Stimulated activated CD8-positive, alpha-beta memory T cell treated with anti-CD3 and anti-CD28 coated beads, Interleukin-4, amount 100 ng/mL, for 1 hour (primary cell): ENCODE data around the gene SRRD.
A peak's percentile ranks its signal among the peaks of the same experiment; 100 is the strongest.
"Not testable (repeated sequence)": the region's sequence is repeated elsewhere in the genome, so short reads cannot be mapped to it uniquely, and the experiment has no call there.

Experiments used
- DNase-seq, 2 donors: peaks; one replicate each; pipeline ENCODE4 v3.0.0-alpha.2; 2020; ENCODE audit warnings: low read depth in 2 of 2, low spot score in 1 of 2

The SRRD gene

GRCh38 chr22:26483439-26484359 lies at the start of gene SRRD, which contains the start of gene HPS4:
Gene SRRD, plus strand, starts transcription at chr22:26483877. Its CDS starts 14 bp downstream, at chr22:26483891.
Gene HPS4, minus strand, starts transcription at chr22:26483783. Its CDS starts 2,021 bp downstream, at chr22:26481762.
- peak; percentile 85 to 88 for DNase-seq

- no peak for DNase-seq
Measured at GRCh38 chr22:26435327-26436093, 48.2 kb upstream of the SRRD start.

DNA sequence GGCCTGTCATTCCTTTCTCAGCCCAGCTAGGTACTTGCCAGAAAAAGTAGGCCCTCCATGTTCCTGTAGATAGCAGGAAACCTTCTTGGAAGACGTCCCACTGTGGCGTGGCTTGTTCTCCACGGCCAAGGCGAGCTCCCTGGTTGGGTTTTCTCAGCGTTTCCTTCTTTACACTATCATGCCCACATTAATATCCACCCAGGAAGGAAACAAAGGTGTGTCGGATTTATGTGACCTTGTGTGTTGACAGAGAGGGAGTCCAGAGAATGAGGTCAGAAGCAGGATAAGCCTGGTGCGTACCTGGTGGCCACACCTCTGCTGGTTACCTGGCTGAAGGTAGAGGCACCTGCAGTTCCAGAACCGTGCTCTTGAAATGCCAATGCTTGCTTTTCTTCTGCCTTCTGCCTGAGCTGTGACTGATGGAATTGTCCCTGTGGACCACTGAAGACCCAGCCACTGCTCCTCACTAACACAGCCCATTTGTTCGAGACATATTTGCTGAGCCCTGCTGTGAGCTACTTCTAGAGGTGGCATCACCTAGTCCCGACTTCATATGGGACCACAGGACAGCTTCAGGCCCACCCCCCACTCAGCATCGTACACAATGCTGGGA lies 46.7 kb upstream of the SRRD start:
- no peak for DNase-seq

- no peak for DNase-seq
Measured at GRCh38 chr22:26437694-26438392, 45.8 kb upstream of the SRRD start.

DNA sequence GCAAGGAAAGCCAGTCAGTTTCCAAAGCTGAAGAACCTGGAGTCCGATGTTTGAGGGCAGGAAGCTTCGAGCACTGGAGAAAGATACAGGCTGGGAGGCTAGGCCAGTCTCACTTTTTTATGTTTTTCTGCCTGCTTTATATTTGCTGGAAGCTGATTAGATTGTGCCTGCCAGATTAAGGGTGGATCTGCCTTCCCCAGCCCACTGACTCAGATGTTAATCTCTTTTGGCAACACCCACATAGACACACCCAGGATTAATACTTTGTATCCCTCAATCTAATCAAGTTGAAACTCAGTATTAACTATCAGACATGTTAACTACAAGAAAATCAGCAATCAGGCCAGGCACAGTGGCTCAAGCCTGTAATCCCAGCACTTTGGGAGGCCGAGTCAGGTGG lies 44.9 kb upstream of the SRRD start:
- DNase-seq = not testable (repeated sequence)

DNA sequence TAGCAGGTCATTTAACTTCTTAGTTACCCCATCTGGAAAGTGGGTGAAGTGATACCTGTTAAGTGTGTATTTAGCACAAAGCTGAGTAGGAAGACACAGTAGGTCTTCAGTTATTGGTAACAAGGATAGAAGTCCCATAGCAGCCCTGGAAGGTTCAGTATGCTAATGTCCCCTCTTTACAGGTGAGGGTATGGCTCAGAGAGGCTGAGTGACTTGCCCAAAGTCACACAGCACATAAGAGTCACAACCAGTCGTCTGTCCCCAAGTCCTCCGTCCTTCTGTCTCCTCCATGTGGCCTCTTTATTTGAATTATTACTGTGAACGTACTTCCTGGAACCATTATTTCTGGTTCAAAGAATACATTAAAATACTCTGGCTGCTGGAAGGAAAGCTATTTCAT lies 44.1 kb upstream of the SRRD start:
- DNase-seq = no peak

DNA sequence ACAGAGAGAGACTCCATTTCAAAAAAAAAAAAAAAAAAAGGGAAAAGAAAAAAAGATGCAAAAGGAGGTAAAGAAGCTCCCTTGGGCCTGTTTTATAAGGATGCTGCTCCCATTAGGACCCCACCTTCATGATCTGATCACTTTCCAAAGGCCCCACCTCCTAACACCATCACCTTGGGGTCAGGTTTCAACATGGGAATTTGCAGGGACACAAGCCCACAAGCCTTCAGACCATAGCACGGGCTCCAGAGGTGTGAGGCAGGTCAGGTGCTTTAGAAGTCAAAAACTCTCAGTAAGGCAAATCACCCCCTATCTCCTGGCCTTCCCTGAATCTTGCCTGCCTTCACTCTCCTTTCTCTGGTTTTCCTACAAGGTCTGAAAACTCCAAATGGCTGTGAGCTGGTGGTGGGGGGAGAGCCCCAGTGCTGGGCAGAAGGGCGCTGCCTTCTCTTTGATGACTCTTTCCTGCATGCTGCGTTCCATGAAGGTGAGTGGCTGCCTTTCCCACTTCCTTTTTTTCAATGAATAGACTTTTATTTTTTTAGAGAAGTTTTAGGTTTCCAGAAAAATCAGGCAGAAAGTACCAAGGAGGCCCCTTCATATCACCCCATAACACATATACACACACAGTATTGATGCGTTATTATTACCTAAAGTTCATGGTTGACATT lies 41.5 kb upstream of the SRRD start:
- DNase-seq = no peak

DNA sequence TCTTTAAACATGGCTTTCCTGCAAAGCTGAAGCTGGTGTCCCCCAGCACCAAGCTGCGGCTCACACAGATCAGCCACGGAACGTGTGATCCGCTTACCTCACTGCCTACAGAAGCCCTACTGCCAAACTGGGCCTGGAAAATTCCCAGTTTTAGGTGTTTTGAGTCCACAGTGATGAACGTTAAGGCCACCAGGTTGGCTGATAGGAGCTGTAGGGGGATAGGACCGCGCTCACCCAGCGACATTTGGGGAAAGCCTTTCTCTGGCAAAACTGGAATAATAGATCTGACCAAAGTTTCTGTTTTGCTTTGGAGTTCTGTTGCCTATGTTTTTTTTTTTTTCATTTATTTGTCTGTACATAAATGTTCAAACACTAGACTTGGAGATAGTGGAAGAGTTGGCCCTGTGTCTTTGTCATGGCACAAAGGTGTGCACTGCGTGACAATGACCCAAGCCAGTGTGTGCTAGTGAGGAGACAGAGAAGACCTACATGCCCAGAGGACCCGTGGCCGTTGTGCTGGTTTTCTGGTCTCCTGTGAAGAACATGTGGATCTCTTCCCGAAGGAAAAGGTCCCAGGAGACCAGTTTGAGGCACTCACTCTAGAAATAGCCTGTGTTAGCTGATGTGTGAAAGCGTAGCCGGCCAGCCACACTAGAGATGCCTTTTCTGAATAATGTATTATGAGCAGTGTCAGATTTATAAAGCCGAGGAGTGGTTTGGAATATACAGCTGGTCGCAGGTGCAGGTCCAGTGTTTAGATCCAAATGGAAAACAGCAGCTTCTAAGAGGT lies 39.6 kb upstream of the SRRD start:
- no peak for DNase-seq

GRCh38 chr22:26444777-26445176 lies 38.9 kb upstream of the SRRD start:
- DNase-seq = no peak

- DNase-seq = no peak
Measured at GRCh38 chr22:26445577-26446275, 38.0 kb upstream of the SRRD start.

- DNase-seq = no peak
Measured at GRCh38 chr22:26446808-26447515, 36.7 kb upstream of the SRRD start.

DNA sequence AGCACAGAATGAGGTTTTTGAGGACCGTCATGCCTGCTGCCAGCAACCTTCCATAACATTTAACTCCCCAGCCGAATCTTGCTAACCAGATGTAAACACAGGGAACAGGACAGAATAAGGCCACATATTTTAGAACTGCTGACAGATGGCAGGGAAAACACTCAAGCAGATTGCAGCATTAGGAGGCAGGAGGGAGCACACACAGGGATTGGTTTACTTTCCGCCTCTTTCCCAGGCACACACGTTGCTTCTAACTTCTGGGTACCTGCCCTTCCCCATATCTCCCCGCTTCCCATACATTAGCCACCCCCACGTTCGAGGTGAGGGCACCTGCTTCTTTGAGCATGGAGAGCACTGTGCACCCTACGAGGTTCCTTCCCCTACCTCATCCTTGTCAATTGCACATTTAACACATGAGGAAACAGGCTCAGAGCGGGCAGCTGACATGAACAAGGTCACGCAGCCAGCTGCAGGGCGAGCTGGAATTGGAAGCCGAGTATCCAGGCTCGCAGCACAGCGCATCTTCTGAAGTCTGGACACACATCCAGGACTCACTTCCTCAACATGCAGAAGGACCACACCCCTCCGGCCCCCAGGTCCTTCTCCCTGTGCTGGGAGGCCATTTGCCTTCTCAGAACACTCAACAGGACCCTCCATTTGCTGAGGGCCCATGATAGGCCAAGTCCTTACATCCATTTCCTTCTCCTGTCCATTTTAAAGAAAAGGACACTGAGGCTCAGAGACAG lies 35.9 kb upstream of the SRRD start:
- no peak for DNase-seq

- no peak for DNase-seq
Measured at GRCh38 chr22:26448334-26448733, 35.3 kb upstream of the SRRD start.

DNA sequence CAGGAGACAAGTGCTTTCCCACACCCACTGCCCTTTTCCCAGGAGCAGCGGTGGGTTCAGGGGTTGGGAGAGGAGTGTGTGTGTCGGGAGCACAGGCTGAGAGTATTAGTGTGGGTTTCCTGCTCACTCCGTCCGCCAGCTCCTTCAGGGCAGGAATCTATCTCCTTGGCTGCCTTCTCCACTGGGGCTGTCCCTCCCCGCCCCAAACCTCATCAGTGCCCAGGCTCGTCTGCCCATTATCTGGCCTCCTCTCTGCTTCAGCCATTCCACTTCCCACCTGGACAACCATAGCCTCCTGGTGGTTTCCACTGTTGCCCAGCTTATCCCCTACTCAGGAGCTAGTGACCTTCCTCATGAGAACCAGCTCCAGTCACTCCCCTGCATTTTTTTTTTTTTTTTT lies 34.7 kb upstream of the SRRD start:
- DNase-seq = no peak

GRCh38 chr22:26450453-26451185 lies 33.1 kb upstream of the SRRD start:
- DNase-seq = no peak

GRCh38 chr22:26452236-26453016 lies 31.3 kb upstream of the SRRD start:
- DNase-seq = no peak
